Activated naive CD8-positive, alpha-beta T cell treated with anti-CD3 and anti-CD28 coated beads, Interleukin-2, amount 50 U/mL, for 16 hours (primary cell): ENCODE measurements around the gene PAX2.

Experiments used
- DNase-seq: peaks from one replicate; pipeline ENCODE4 v3.0.0-alpha.2; 2020; ENCODE audit warnings: low read depth, low spot score

PAX2 gene

GRCh38 chr10:100847440-100847839 is 102.1 kb downstream of the PAX2 start:
- no peak for DNase-seq

DNA sequence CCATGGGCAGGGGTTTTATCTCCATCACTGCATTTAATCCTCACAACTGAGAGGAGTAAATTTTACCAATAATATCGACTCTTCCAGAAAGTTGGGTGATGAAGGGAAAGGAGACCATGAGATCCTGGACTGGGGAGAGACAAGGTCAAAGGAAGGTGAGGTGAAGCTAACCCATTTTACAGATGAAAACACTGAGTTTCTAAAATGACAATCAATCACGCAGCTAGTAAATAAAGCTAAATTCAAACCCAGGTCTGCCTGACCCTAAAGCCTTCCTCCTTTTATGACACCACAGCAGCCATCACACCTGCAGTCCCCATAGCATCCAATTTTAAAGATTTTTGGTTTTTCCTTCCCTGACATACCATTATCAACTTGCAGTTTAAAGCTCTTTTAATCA is 103.4 kb downstream of the PAX2 start:
- no peak for DNase-seq

DNA sequence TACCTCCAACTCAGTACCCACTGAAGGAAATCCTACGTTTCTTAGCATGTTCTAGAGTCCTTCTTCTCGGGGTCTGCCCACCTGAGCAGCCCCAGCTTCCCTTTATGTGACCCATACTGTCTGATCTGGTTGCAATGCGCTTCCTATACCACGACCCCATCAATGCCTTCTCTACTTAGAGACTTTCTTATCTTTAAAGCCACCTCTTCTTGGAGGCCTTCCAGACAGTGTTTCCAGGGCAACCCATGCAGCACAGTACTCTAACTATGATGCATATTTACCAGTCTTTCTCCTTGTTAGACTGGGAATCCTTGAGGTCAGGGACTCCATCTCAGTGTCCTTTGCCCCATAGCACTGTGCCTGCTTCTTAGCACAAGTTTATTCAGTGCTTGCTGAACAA is 112.9 kb downstream of the PAX2 start:
- no peak for DNase-seq

GRCh38 chr10:100858747-100859483 is 113.5 kb downstream of the PAX2 start:
- DNase-seq: no peak

DNA sequence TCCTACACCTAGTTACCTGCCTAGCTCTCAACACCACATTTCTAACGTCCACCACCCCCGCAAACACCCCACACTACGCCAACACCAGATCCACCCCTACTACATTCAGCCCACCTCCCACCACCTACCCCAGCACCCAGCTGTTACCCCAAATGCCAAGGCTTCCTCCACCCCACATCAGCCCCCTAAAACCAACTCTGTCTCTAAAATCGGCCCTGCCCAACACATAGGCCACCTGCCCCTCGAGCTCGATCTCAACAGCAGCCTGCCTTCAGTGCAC is 114.0 kb downstream of the PAX2 start:
- no peak for DNase-seq

DNA sequence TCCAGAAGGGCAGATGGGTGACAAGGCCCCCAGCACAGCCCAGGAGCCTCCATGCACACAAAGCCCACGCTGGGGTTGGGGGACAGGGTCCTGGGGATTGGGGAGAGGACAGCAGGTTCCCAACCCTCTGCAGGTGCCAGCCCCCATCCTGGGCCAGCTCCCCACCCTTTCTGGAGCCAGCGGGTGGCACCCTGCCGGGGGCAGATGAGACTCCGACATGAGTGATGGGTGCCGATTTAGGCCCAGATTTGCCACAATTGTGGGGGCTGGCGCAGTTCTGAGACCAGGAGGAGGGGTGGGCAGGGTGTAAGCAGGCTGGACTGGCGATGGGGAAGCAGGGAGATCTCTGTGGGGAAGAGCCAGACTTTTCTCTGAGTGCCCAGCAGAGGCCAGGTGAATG is 118.1 kb downstream of the PAX2 start:
- DNase-seq: no peak

GRCh38 chr10:100864036-100864885 is 118.9 kb downstream of the PAX2 start:
- DNase-seq: no peak

DNA sequence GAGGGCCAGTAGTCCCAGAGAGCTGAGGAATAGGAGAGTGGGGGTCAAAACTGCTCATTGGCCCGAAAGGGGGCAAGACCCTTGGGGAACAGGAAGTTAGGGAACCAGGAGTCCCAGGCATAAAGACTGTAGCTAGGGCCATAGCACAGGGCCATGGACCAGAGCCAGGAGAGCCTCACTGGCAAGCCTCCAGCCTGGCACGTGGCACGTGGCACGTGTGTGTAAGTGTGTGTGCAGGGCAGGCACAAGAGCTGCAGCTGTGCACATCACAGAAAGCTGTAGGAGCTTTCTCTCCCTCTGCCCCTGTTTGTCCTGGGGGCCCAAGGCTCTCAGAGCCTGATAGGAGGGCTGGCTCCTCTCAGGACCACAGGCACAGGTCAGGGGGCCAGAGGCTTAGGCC is 119.6 kb downstream of the PAX2 start:
- no peak for DNase-seq

DNA sequence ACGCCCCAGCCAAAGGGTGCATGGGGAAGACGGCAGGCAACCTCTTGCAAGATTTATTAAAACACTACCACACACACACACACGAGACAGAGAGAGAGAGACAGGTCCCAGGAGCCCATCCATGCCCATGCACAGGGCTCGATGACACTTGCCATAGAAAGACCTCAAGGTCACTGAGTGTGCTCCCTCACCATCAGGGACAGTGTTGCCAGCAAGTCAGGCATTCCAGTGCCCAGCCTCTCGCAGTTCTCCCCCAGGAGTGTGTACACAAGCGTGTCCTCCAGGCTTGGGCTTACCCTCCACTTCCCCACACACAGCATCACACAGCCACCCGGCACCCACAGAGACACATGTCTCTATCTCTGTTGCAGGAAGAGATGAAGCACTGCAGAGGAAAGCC is 120.6 kb downstream of the PAX2 start:
- no peak for DNase-seq

GRCh38 chr10:100866575-100867098 is 121.3 kb downstream of the PAX2 start:
- DNase-seq: no peak

- DNase-seq: no peak
Measured at GRCh38 chr10:100867261-100867963, 122.0 kb downstream of the PAX2 start.

GRCh38 chr10:100868382-100868781 is 123.0 kb downstream of the PAX2 start:
- DNase-seq: no peak

DNA sequence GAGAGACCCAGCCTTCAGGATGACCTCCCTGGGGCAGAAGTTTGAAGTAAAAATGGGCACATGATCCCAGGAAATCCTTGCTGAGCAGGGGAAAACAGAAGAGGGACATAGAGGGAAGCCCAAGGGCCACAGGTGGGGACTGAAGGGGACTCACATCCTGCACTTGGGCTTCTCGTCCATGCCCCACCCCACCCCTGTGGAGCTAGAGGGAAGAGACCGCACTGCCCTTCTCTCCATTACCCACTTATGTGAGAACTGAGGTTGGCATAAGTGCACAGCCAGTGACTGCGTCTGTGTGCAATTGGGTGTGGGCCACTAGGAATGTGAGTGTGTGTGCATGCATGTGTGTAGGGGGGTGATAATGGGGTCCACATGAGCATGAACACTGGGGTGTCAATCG is 124.0 kb downstream of the PAX2 start:
- DNase-seq: no peak

- DNase-seq: peak; percentile 14
Measured at GRCh38 chr10:100872034-100872791, 126.8 kb downstream of the PAX2 start.

GRCh38 chr10:100873146-100873826 is 127.9 kb downstream of the PAX2 start:
- DNase-seq: no peak

DNA sequence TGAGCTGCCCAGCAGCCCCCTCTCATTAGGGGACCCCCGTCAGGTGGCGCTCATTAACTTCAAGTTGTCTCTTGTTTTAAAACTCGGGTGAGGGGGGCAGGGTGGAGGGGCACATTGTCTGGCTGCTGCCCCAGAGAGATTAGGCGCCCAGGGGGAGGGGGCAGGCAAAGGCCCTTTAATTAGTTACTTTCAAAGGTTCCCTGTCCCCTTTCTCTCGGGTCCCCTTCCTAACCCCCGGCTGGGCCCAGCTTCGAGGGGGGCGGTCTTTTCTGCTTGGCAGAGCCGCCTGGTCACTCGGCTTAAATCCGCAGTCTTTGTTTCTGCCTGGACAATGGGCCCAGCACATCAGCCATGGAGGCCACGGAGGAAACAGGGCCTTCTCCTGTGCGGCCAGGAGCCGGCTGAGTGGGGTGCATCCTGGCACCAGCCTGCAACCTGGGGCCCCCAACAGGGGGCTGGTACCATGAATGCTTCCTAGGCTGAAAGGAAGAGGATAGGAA is 128.5 kb downstream of the PAX2 start:
- DNase-seq: no peak

GRCh38 chr10:100874702-100875483 is 129.5 kb downstream of the PAX2 start:
- no peak for DNase-seq

DNA sequence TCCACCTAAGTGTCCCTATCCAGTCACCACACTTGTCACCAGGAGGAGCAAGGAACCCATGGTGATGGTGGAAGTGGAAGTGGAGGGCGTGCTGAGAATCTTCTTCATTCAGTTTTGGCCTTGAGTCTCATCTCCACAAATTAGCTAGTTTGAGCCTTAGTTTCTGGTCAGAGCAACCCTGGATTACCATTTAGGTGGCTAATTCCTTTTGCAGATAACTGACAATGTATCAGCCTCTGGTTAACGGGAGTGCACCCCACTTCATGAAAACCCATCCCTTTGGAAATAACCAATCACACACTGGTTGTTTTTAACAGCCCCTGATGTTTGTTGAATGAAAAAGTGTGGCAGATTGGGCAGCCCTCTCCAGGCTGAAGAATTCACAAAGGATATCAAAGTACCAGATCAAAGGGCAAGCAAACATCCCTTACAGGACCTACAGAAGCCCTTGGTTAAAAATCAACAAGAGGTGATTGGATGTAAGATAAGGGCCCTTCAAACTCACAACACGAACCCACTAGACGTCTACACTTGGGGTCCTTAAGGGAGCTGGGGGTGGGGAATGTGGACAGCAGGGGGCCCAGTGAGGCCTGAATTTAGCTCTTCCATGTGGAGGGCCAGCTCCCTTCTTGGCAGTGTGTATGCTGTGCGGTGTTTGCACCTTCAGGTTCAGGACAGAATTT is 130.2 kb downstream of the PAX2 start:
- DNase-seq: no peak
